Osteoblast (primary cell): ENCODE results near the gene SLC25A15. TPM values are rescaled to one million over a fixed set of nuclear protein-coding genes. Genes with fewer than 3 reads are reported as not detected.

Experiments used
- DNase-seq: peaks from one replicate; pipeline ENCODE4 v3.0.0; 2011; ENCODE audit warnings: low spot score, mixed read lengths; ENCODE audit not compliant: insufficient read length; ENCODE audit errors: missing footprints
- H2AFZ ChIP-seq: 2 replicates; pipeline ENCODE4 v1.6.0; 2011; ENCODE audit warnings: mild to moderate bottlenecking, low read length
- H3K27ac ChIP-seq: 2 replicates; pipeline ENCODE4 v1.5.1; 2011; ENCODE audit warnings: mild to moderate bottlenecking, low read depth, low read length, moderate library complexity
- H3K27me3 ChIP-seq: 2 replicates; pipeline ENCODE4 v1.6.0; 2012; ENCODE audit warnings: mild to moderate bottlenecking, control low read depth, inconsistent platforms, low read length, moderate library complexity; ENCODE audit not compliant: insufficient read depth
- H3K36me3 ChIP-seq: 2 replicates; pipeline ENCODE4 v1.5.1; 2011; ENCODE audit warnings: mild to moderate bottlenecking, low read length, control low read depth, moderate library complexity; ENCODE audit not compliant: insufficient read depth
- H3K4me1 ChIP-seq: 2 replicates; pipeline ENCODE4 v1.5.1; 2011; ENCODE audit warnings: mild to moderate bottlenecking, low read length, control low read depth, moderate library complexity; ENCODE audit not compliant: insufficient read depth
- H3K4me2 ChIP-seq: 2 replicates; pipeline ENCODE4 v1.6.0; 2011; ENCODE audit warnings: mild to moderate bottlenecking, low read length; ENCODE audit not compliant: insufficient read depth
- H3K4me3 ChIP-seq: fragments of 200-600 bp; sonication (generic); 3 replicates; pipeline ENCODE4 v1.5.1; 2012; ENCODE audit warnings: mild to moderate bottlenecking, low read length, inconsistent platforms; ENCODE audit not compliant: insufficient read depth
- H3K79me2 ChIP-seq: 2 replicates; pipeline ENCODE4 v1.6.0; 2012; ENCODE audit warnings: mild to moderate bottlenecking, low read length, control low read depth, inconsistent platforms; ENCODE audit not compliant: insufficient read depth
- H3K9me3 ChIP-seq: 2 replicates; pipeline ENCODE4 v1.5.1; 2011; ENCODE audit warnings: low read depth, low read length, control low read depth
- H4K20me1 ChIP-seq: 2 replicates; pipeline ENCODE4 v1.6.0; 2012; ENCODE audit warnings: mild to moderate bottlenecking, low read length, control low read depth; ENCODE audit not compliant: insufficient read depth
- CTCF ChIP-seq: IDR thresholded peaks from 2 replicates; pipeline ENCODE4 v1.5.1; 2011; ENCODE audit warnings: mild to moderate bottlenecking, low read depth, low read length, moderate library complexity; ENCODE audit errors: extremely low read depth
- total RNA-seq: library from RNA; depleted of rRNA; stranded (reverse); fragments of >200 nt; gene quantifications from 2 replicates; pipeline ENCODE4 v1.2.3, GENCODE V29; 2012

Gene SLC25A15
- total RNA-seq, 1 donor = 9.4 TPM

GRCh38 chr13:40809471-40809870 lies 20.1 kb downstream of the SLC25A15 start:
- Histone ChIP-seq H3K4me2 (no peak overlapping the region), H3K36me3 (peaks cover 46% of the 10 kb centered on the region), H4K20me1 (no peaks in the 10 kb centered on the region), H3K9me3 (no peaks in the 10 kb centered on the region), H3K4me1 (no peaks in the 10 kb centered on the region), H3K27ac (no peak overlapping the region), H3K79me2 (no peaks in the 10 kb centered on the region), H3K27me3 (no peaks in the 10 kb centered on the region), H2AFZ (no peak overlapping the region), H3K4me3 (no peak overlapping the region)
- no peak for DNase-seq
- no peak for TF ChIP-seq CTCF

GRCh38 chr13:40812102-40812501 lies 22.7 kb downstream of the SLC25A15 start:
- H3K9me3 ChIP-seq = no peaks in the 10 kb centered on the region
- no peak overlapping the region for H3K4me2 ChIP-seq
- no peak for TF ChIP-seq CTCF
- no peaks in the 10 kb centered on the region for H4K20me1 ChIP-seq
- no peak overlapping the region for H3K4me3 ChIP-seq
- H3K27ac ChIP-seq = no peak overlapping the region
- H3K36me3 ChIP-seq = peaks cover 29% of the 10 kb centered on the region
- DNase-seq = no peak
- H3K27me3 ChIP-seq = no peaks in the 10 kb centered on the region
- H2AFZ ChIP-seq = no peak overlapping the region
- H3K79me2 ChIP-seq = no peaks in the 10 kb centered on the region
- no peaks in the 10 kb centered on the region for H3K4me1 ChIP-seq

- peak; percentile 48 for DNase-seq
These were observed 23.5 kb downstream of the SLC25A15 start for GRCh38 chr13:40812724-40813445.

More at GRCh38 chr13:40812724-40813445, 23.5 kb downstream of the SLC25A15 start:
- Histone ChIP-seq H3K4me1 (no peaks in the 10 kb centered on the region), H3K9me3 (no peaks in the 10 kb centered on the region), H3K36me3 (peaks cover 25% of the 10 kb centered on the region), H3K27me3 (no peaks in the 10 kb centered on the region), H4K20me1 (no peaks in the 10 kb centered on the region), H3K79me2 (no peaks in the 10 kb centered on the region), H3K27ac (no peak overlapping the region), H2AFZ (no peak overlapping the region), H3K4me2 (no peak overlapping the region), H3K4me3 (no peak overlapping the region)
- no peak for TF ChIP-seq CTCF
